HepG2 (cell line): ENCODE data around the gene SYTL2.

ENCODE experiments used
- EP300 ChIP-seq, 3 experiments: sonication (generic) in 1 of 3; formaldehyde crosslinking in 1 of 3; IDR thresholded peaks; 2 replicates each; pipeline versions ENCODE4 v1.5.1 to v1.6.1; 2011 to 2020; ENCODE audit warnings: low read depth in 2 of 3, low read length in 2 of 3, borderline replicate concordance in 1 of 3, improper control_type of control experiment in 1 of 3, mild to moderate bottlenecking in 1 of 3, missing genetic modification reagents in 1 of 3, moderate library complexity in 1 of 3
- ZFP36 ChIP-seq: fragments of 150-350 bp; IDR thresholded peaks from 2 replicates; pipeline ENCODE4 v1.6.1; 2018; ENCODE audit warnings: borderline replicate concordance, low read length, low read depth; ENCODE audit not compliant: partially characterized antibody
- ZNF382 ChIP-seq: sonication (generic); formaldehyde crosslinking; IDR thresholded peaks from 2 replicates; pipeline ENCODE4 v1.5.0; 2020; ENCODE audit warnings: missing genetic modification reagents, mild to moderate bottlenecking, borderline replicate concordance
- TF ChIP-seq, protein P1 (sequence below): sonication (generic); formaldehyde crosslinking; IDR thresholded peaks from 2 replicates; pipeline ENCODE4 v1.5.0; 2020; ENCODE audit warnings: mild to moderate bottlenecking, missing genetic modification reagents, moderate library complexity
- TF ChIP-seq, protein P2 (sequence below), 2 experiments: IDR thresholded peaks; 2 replicates each; pipeline ENCODE4 v1.6.1; 2011 to 2012; ENCODE audit warnings: low read length in 2 of 2, borderline replicate concordance in 1 of 2, low read depth in 1 of 2, mild to moderate bottlenecking in 1 of 2, moderate library complexity in 1 of 2

DNA sequence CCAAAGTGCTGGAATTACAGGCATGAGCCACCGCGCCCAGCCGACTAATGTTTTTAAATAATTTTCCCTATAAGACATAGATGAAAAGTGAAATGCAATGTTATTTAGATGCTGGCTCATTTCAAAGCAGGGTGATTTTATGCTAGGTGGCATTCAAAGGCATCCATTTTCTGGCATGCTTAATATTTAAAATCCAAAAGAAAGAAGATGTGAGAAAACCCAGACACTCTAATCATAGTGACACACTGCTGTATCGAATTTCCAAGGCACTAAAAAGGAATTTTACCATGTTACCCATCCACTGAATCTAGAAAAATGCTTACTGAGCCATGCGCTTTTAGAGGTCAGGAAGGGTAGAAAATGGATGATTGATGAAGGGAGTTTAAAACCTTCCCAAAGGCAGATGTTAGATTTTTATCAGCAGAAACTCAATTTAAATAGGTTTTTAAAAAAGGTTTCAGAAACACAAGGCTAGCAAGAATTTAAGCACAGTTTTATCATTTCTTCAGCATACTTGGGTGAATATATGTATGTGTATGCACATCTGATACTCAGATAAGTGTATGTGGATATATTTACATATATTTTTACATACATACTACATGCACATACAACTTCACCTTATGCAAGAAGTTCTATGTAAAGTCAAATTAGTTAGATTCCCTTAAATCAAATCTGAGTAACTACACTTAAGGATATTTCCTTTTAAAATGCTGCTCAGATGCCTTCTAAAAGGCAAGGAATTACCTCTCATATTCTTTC, 100.8 kb downstream of the SYTL2 start:
- TF ChIP-seq, protein P1, sequence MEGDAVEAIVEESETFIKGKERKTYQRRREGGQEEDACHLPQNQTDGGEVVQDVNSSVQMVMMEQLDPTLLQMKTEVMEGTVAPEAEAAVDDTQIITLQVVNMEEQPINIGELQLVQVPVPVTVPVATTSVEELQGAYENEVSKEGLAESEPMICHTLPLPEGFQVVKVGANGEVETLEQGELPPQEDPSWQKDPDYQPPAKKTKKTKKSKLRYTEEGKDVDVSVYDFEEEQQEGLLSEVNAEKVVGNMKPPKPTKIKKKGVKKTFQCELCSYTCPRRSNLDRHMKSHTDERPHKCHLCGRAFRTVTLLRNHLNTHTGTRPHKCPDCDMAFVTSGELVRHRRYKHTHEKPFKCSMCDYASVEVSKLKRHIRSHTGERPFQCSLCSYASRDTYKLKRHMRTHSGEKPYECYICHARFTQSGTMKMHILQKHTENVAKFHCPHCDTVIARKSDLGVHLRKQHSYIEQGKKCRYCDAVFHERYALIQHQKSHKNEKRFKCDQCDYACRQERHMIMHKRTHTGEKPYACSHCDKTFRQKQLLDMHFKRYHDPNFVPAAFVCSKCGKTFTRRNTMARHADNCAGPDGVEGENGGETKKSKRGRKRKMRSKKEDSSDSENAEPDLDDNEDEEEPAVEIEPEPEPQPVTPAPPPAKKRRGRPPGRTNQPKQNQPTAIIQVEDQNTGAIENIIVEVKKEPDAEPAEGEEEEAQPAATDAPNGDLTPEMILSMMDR, result no peak
- TF ChIP-seq EP300 (IDR thresholded peaks at IDR 0.05; ENCODE audit: low read depth in 2 of 2, low read length in 2 of 2) (no peak), EP300 (CRISPR knock-in tag; IDR thresholded peaks at IDR 0.05; ENCODE audit: borderline replicate concordance) (no peak), ZFP36 (no peak), ZNF382 (CRISPR knock-in tag) (no peak)
- TF ChIP-seq, protein P2, sequence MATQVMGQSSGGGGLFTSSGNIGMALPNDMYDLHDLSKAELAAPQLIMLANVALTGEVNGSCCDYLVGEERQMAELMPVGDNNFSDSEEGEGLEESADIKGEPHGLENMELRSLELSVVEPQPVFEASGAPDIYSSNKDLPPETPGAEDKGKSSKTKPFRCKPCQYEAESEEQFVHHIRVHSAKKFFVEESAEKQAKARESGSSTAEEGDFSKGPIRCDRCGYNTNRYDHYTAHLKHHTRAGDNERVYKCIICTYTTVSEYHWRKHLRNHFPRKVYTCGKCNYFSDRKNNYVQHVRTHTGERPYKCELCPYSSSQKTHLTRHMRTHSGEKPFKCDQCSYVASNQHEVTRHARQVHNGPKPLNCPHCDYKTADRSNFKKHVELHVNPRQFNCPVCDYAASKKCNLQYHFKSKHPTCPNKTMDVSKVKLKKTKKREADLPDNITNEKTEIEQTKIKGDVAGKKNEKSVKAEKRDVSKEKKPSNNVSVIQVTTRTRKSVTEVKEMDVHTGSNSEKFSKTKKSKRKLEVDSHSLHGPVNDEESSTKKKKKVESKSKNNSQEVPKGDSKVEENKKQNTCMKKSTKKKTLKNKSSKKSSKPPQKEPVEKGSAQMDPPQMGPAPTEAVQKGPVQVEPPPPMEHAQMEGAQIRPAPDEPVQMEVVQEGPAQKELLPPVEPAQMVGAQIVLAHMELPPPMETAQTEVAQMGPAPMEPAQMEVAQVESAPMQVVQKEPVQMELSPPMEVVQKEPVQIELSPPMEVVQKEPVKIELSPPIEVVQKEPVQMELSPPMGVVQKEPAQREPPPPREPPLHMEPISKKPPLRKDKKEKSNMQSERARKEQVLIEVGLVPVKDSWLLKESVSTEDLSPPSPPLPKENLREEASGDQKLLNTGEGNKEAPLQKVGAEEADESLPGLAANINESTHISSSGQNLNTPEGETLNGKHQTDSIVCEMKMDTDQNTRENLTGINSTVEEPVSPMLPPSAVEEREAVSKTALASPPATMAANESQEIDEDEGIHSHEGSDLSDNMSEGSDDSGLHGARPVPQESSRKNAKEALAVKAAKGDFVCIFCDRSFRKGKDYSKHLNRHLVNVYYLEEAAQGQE (IDR thresholded peaks at IDR 0.05; ENCODE audit: borderline replicate concordance in 1 of 2, low read depth in 1 of 2, low read length in 2 of 2), result no peak
